Testis (tissue), 2 donors: ENCODE results near the gene XPC.

Source experiments
- CTCF ChIP-seq, 3 experiments: fragments of 450-650 bp in 2 of 3; fragments of 200-600 bp in 1 of 3; sonication (generic) in 1 of 3; IDR thresholded peaks; one replicate each; pipeline ENCODE4 v1.5.1; 2016 to 2019; ENCODE audit warnings: antibody characterized with exemption in 3 of 3, mild to moderate bottlenecking in 2 of 3, moderate library complexity in 1 of 3
- POLR2A ChIP-seq: fragments of 450-650 bp; IDR thresholded peaks from one replicate; pipeline ENCODE4 v1.6.1; 2017; ENCODE audit warnings: antibody characterized with exemption, mild to moderate bottlenecking, moderate library complexity

DNA sequence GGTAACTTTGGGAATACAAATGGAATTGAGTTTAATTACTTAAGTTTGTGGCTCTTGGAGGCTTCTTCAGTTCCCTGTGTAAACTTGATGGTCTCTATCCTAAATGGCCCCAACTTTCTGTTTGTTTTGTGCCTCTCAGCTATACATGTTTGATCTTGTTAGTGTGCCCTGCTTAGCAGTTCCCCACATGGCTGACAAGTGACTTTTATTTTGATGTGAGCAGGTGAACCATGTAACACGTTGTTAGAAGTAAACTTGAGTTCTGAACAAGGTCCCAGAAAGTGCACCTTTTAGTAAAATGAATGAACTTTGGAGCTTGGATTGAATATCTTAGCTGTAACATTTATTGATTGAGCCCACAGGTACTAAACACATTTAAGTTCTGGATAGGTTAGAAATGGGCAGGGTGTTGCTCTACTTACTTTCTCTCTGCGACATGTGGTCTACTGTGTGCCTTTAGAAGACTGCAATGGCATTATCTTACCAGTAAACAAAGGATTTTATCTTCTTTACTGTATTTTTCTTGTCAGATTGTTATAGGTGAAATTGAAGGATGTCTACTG is 4.7 kb upstream of the XPC start:
- no peak for TF ChIP-seq POLR2A
- TF ChIP-seq CTCF (IDR thresholded peaks at IDR 0.05), result no peak
